ENCODE results near the gene UNC5B. TPM values are rescaled to one million over a fixed set of nuclear protein-coding genes. Genes with fewer than 3 reads are reported as not detected.

The UNC5B gene
- total RNA-seq, 2 donors from 2014 or later, result 10.4 to 11.2 TPM

DNA sequence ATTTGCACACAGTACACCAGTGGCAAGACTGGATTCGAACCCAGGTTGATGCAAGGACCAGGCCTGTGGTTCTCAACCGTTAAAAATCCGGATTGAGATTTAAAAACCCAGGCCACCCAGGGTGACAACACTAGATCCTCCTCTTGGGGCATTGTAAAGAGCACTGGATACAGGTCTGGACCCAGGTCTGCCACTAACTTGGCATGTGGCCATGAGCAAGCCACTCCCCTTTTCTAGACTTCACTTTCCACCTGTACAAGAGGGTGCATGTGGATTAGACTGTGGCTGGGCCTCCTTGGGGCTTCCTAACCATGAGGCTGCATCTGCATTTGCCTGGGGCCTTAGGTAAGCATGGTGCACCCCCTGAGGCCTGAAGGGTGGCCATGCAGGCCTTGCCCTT lies 85.0 kb downstream of the UNC5B start:
- no peaks in the 10 kb centered on the region for H3K36me3 ChIP-seq (replicated peaks in 1 of 2; ENCODE audit: insufficient read depth in 1 of 2, low read depth in 2 of 2)
- 87 to 97% methylated on average over 3 of the region's 3 CpGs for WGBS, 2 donors
- peak in 1 of 4 donors; percentile 44 for DNase-seq

DNA sequence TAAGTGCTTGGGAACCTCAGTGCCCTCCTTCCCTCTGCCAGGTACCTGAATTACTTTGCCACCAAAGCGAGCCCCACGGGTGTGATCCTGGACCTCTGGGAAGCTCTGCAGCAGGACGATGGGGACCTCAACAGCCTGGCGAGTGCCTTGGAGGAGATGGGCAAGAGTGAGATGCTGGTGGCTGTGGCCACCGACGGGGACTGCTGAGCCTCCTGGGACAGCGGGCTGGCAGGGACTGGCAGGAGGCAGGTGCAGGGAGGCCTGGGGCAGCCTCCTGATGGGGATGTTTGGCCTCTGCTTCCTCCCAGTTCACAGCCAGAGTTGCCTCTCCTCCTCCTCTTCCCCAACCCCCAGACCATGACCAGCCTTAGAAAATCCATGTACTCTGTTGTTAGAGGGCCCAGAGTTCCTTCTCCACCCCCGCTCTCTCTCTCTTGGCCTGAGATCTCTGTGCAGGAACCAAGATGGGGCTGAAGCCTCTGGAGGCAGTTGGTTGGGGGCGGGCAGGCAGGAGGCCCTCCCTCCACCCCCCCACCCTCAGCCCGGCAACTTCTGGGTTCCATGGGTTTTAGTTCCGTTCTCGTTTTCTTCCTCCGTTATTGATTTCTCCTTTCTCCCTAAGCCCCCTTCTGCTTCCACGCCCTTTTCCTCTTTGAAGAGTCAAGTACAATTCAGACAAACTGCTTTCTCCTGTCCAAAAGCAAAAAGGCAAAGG lies 86.9 kb downstream of the UNC5B start:
- 75 to 83% methylated on average over 12 to 14 of the region's 14 CpGs for WGBS, 2 donors
- intact Hi-C loops (cut with DNase I), result no loop called here
- TF ChIP-seq, protein P1, sequence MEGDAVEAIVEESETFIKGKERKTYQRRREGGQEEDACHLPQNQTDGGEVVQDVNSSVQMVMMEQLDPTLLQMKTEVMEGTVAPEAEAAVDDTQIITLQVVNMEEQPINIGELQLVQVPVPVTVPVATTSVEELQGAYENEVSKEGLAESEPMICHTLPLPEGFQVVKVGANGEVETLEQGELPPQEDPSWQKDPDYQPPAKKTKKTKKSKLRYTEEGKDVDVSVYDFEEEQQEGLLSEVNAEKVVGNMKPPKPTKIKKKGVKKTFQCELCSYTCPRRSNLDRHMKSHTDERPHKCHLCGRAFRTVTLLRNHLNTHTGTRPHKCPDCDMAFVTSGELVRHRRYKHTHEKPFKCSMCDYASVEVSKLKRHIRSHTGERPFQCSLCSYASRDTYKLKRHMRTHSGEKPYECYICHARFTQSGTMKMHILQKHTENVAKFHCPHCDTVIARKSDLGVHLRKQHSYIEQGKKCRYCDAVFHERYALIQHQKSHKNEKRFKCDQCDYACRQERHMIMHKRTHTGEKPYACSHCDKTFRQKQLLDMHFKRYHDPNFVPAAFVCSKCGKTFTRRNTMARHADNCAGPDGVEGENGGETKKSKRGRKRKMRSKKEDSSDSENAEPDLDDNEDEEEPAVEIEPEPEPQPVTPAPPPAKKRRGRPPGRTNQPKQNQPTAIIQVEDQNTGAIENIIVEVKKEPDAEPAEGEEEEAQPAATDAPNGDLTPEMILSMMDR (IDR thresholded peaks at IDR 0.05), result no peak
- TF ChIP-seq POLR2A (IDR thresholded peaks at IDR 0.05), result no peak
- Histone ChIP-seq H3K4me3 (no peak overlapping the region), H3K27me3 (no peaks in the 10 kb centered on the region), H3K27ac (no peak overlapping the region), H3K9me3 (no peaks in the 10 kb centered on the region), H3K4me1 (no peaks in the 10 kb centered on the region), H3K36me3 (replicated peaks in 1 of 2; ENCODE audit: insufficient read depth in 1 of 2, low read depth in 2 of 2) (no peaks in the 10 kb centered on the region)
- ATAC-seq (no peak), DNase-seq (no peak)

More for the DNA sequence above, 85.0 kb downstream of the UNC5B start:
- no peak for TF ChIP-seq POLR2A (IDR thresholded peaks at IDR 0.05)
- TF ChIP-seq, protein P1 (IDR thresholded peaks at IDR 0.05), result no peak
- Histone ChIP-seq H3K27me3 (no peaks in the 10 kb centered on the region), H3K9me3 (no peaks in the 10 kb centered on the region), H3K4me3 (no peak overlapping the region), H3K27ac (no peak overlapping the region), H3K4me1 (peaks cover 9% of the 10 kb centered on the region)
- ATAC-seq, result no peak
- intact Hi-C loops (cut with DNase I), result no loop called here

- no peak for ATAC-seq
- 88 to 92% methylated on average over 6 to 16 of the region's 16 CpGs for WGBS, 2 donors
- no peak overlapping the region for H3K4me3 ChIP-seq
- intact Hi-C loops (cut with DNase I), result no loop called here
- no peak for TF ChIP-seq POLR2A (IDR thresholded peaks at IDR 0.05)
- TF ChIP-seq, protein P1 (IDR thresholded peaks at IDR 0.05), result no peak
- no peak overlapping the region for H3K27ac ChIP-seq
- no peaks in the 10 kb centered on the region for H3K36me3 ChIP-seq (replicated peaks in 1 of 2; ENCODE audit: insufficient read depth in 1 of 2, low read depth in 2 of 2)
- DNase-seq, result no peak
- H3K4me1 ChIP-seq, result no peaks in the 10 kb centered on the region
- no peaks in the 10 kb centered on the region for H3K9me3 ChIP-seq
- no peaks in the 10 kb centered on the region for H3K27me3 ChIP-seq
These were observed 88.4 kb downstream of the UNC5B start for GRCh38 chr10:71300555-71301370.

GRCh38 chr10:71301371-71301916 lies 89.1 kb downstream of the UNC5B start:
- no peaks in the 10 kb centered on the region for H3K36me3 ChIP-seq (replicated peaks in 1 of 2; ENCODE audit: insufficient read depth in 1 of 2, low read depth in 2 of 2)
- no peak overlapping the region for H3K4me3 ChIP-seq
- no peaks in the 10 kb centered on the region for H3K27me3 ChIP-seq
- H3K9me3 ChIP-seq, result no peaks in the 10 kb centered on the region
- ATAC-seq (no peak), DNase-seq (no peak)
- no peak overlapping the region for H3K27ac ChIP-seq
- WGBS, 2 donors, result 85 to 91% methylated on average over 4 to 12 of the region's 12 CpGs
- H3K4me1 ChIP-seq, result no peaks in the 10 kb centered on the region
- TF ChIP-seq POLR2A (IDR thresholded peaks at IDR 0.05), result no peak
- TF ChIP-seq, protein P1 (IDR thresholded peaks at IDR 0.05), result no peak
- intact Hi-C loops (cut with DNase I), result no loop called here
